Natural killer cell (primary cell): Measurements from ENCODE around the gene FTO. TPM values are rescaled to one million over a fixed set of nuclear protein-coding genes. Genes with fewer than 3 reads are reported as not detected.

Experiments used
- ATAC-seq, 3 donors: fragments of 150-1000 bp in 2 of 3; fragments of 200-7000 bp in 1 of 3; cut with Tn5 transposase; 1 replicate in 1 of 3; 2 replicates in 2 of 3; pipeline ENCODE4 v1.10.0; 2021; ENCODE audit warnings: mild to moderate bottlenecking in 2 of 3, moderate library complexity in 2 of 3
- DNase-seq, 2 donors: peaks; one replicate each; pipeline versions ENCODE4 v3.0.0 to v3.0.0-alpha.2; 2013 to 2021; ENCODE audit warnings: mixed read lengths in 1 of 2
- H3K27ac ChIP-seq: one replicate; pipeline ENCODE4 v1.5.1; 2013; ENCODE audit warnings: mild to moderate bottlenecking, low read length
- H3K27me3 ChIP-seq: one replicate; pipeline ENCODE4 v1.6.1; 2013; ENCODE audit warnings: low read length; ENCODE audit not compliant: control insufficient read depth, insufficient read depth
- H3K36me3 ChIP-seq: one replicate; pipeline ENCODE4 v1.6.1; 2013; ENCODE audit warnings: low read length; ENCODE audit not compliant: control insufficient read depth, insufficient read depth
- H3K4me1 ChIP-seq: one replicate; pipeline ENCODE4 v1.6.1; 2013; ENCODE audit warnings: low read length; ENCODE audit not compliant: control insufficient read depth, insufficient read depth
- H3K4me3 ChIP-seq: one replicate; pipeline ENCODE4 v1.5.1; 2013; ENCODE audit warnings: low read length
- H3K9me3 ChIP-seq: one replicate; pipeline ENCODE4 v1.6.1; 2013; ENCODE audit warnings: low read length; ENCODE audit not compliant: control insufficient read depth, insufficient read depth
- H3K27ac Mint-ChIP-seq, 2 donors: one replicate each; pipeline ENCODE4 v1.8.0; 2022; ENCODE audit warnings: mild to moderate bottlenecking in 2 of 2, mixed read lengths in 2 of 2, moderate library complexity in 1 of 2
- H3K27me3 Mint-ChIP-seq, 2 donors: one replicate each; pipeline ENCODE4 v1.8.0; 2022; ENCODE audit warnings: low read depth in 2 of 2, mixed read lengths in 2 of 2
- H3K36me3 Mint-ChIP-seq: one replicate; pipeline ENCODE4 v1.8.0; 2022; ENCODE audit warnings: mixed read lengths
- H3K4me1 Mint-ChIP-seq, 2 donors: one replicate each; pipeline ENCODE4 v1.8.0; 2022; ENCODE audit warnings: mixed read lengths in 2 of 2
- H3K4me3 Mint-ChIP-seq: one replicate; pipeline ENCODE4 v1.8.0; 2022; ENCODE audit warnings: mild to moderate bottlenecking, moderate library complexity, mixed read lengths
- H3K9me3 Mint-ChIP-seq, 2 donors: one replicate each; pipeline ENCODE4 v1.8.0; 2022; ENCODE audit warnings: mixed read lengths in 2 of 2
- CTCF ChIP-seq: fragments of 200-600 bp; IDR thresholded peaks from one replicate; pipeline ENCODE4 v1.8.0; 2022; ENCODE audit warnings: antibody characterized with exemption
- WGBS: methylation state at CpG from one replicate; pipeline ENCODE4 v1.1.7; 2013; ENCODE audit warnings: missing lambda C conversion rate; ENCODE audit not compliant: insufficient coverage; 5-methylcytosine and 5-hydroxymethylcytosine counted together
- intact Hi-C: fragments of 100-400 bp; cut with micrococcal nuclease; formaldehyde crosslinking; loops from one replicate; pipeline ENCODE4 v1.14.2; 2022
- total RNA-seq, 4 donors: library from RNA; stranded (reverse); fragments of 120-200 nt in 1 of 4; gene quantifications; one replicate each; pipeline versions ENCODE4 v1.2.3 to v1.2.4, GENCODE V29; 2013 to 2022

FTO gene
- total RNA-seq, 3 donors from 2014 or later (not counting 1 experiment from before 2014, with no cell fraction given): 55.4 to 70.5 (median 55.4) TPM

- no peak overlapping the region for H3K4me3 Mint-ChIP-seq
- Histone ChIP-seq H3K9me3 (no peaks in the 10 kb centered on the region), H3K4me3 (no peak overlapping the region), H3K27me3 (no peaks in the 10 kb centered on the region), H3K4me1 (no peaks in the 10 kb centered on the region), H3K27ac (no peak overlapping the region), H3K36me3 (no peaks in the 10 kb centered on the region)
- intact Hi-C loops: no loop called here
- ATAC-seq: no peak
- DNase-seq: no peak
- no peak overlapping the region for H3K27ac Mint-ChIP-seq
- TF ChIP-seq CTCF: no peak
- H3K4me1 Mint-ChIP-seq: peaks cover 9 to 16% of the 10 kb centered on the region in 2 donors
- no peaks in the 10 kb centered on the region for H3K9me3 Mint-ChIP-seq
- H3K36me3 Mint-ChIP-seq: no peaks in the 10 kb centered on the region
- no peaks in the 10 kb centered on the region for H3K27me3 Mint-ChIP-seq
- 89% methylated on average over 1 of the region's 2 CpGs for WGBS
These were observed 284.2 kb downstream of the FTO start for GRCh38 chr16:53988136-53988535.

GRCh38 chr16:53989597-53989996 is 285.6 kb downstream of the FTO start:
- no peaks in the 10 kb centered on the region for H3K4me1 ChIP-seq
- no peaks in the 10 kb centered on the region for H3K27me3 ChIP-seq
- no peaks in the 10 kb centered on the region for H3K9me3 Mint-ChIP-seq
- no peak overlapping the region for H3K4me3 ChIP-seq
- H3K9me3 ChIP-seq: no peaks in the 10 kb centered on the region
- no peak for ATAC-seq
- no peak overlapping the region for H3K27ac ChIP-seq
- H3K36me3 ChIP-seq: no peaks in the 10 kb centered on the region
- H3K27me3 Mint-ChIP-seq: no peaks in the 10 kb centered on the region
- intact Hi-C loops: no loop called here
- 98% methylated on average over 2 of the region's 3 CpGs for WGBS
- DNase-seq: no peak
- no peak overlapping the region for H3K27ac Mint-ChIP-seq
- no peak for TF ChIP-seq CTCF
- no peak overlapping the region for H3K4me3 Mint-ChIP-seq
- H3K4me1 Mint-ChIP-seq: peaks cover 9 to 16% of the 10 kb centered on the region in 2 donors
- no peaks in the 10 kb centered on the region for H3K36me3 Mint-ChIP-seq

GRCh38 chr16:53991754-53992378 is 287.9 kb downstream of the FTO start:
- Histone ChIP-seq H3K4me3 (no peak overlapping the region), H3K27ac (no peak overlapping the region), H3K4me1 (no peaks in the 10 kb centered on the region), H3K27me3 (no peaks in the 10 kb centered on the region), H3K36me3 (no peaks in the 10 kb centered on the region), H3K9me3 (no peaks in the 10 kb centered on the region)
- ATAC-seq (no peak), DNase-seq (no peak)
- Mint-ChIP-seq H3K9me3 (no peaks in the 10 kb centered on the region), H3K4me3 (no peak overlapping the region), H3K36me3 (no peaks in the 10 kb centered on the region), H3K27me3 (no peaks in the 10 kb centered on the region), H3K4me1 (peaks cover 9 to 16% of the 10 kb centered on the region in 2 donors), H3K27ac (peak overlapping the region in 1 of 2 donors; percentile 44)
- intact Hi-C loops: no loop called here
- no peak for TF ChIP-seq CTCF
- 22% methylated on average over 8 of the region's 8 CpGs for WGBS

DNA sequence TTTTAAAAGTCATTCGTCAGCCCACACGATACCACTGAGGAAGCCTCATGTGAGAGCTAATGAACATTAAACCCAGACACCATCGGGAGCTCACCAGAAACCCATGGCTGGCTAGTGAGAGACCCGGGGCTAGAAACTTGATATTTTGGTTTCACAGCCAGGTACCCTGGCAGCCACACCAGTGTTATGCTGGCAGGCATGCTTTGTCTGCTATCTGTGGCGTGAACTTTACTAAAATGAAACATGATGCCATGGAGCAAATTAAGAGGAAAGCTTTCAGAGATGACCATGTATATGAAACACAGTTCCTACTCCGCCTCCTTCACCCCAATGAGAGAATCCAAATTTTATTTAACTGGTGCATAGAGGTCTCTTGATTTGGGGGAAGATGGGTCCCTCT is 291.4 kb downstream of the FTO start:
- H3K27me3 Mint-ChIP-seq: no peaks in the 10 kb centered on the region
- Histone ChIP-seq H3K27me3 (no peaks in the 10 kb centered on the region), H3K9me3 (no peaks in the 10 kb centered on the region), H3K27ac (no peak overlapping the region), H3K36me3 (no peaks in the 10 kb centered on the region), H3K4me3 (no peak overlapping the region), H3K4me1 (no peaks in the 10 kb centered on the region)
- H3K4me3 Mint-ChIP-seq: no peak overlapping the region
- intact Hi-C loops: no loop called here
- H3K27ac Mint-ChIP-seq: no peak overlapping the region
- no peaks in the 10 kb centered on the region for H3K9me3 Mint-ChIP-seq
- 92% methylated on average over 5 of the region's 6 CpGs for WGBS
- ATAC-seq: no peak
- peaks cover 9 to 16% of the 10 kb centered on the region in 2 donors for H3K4me1 Mint-ChIP-seq
- no peaks in the 10 kb centered on the region for H3K36me3 Mint-ChIP-seq
- DNase-seq: no peak
- no peak for TF ChIP-seq CTCF
